Mesenteric fat pad (tissue), 1 donor: ENCODE measurements around the gene CACNA1D. TPM values are rescaled to one million over a fixed set of nuclear protein-coding genes. Genes with fewer than 3 reads are reported as not detected.

Source experiments
- DNase-seq: peaks from one replicate; pipeline ENCODE4 v3.0.0-alpha.2; 2020; ENCODE audit warnings: low spot score
- total RNA-seq: library from RNA; stranded (reverse); fragmentation: NEBNext Ultra II Directional; extraction: Animal tissue kit (Norgen Biotek cat#: 25700); gene quantifications from one replicate; pipeline ENCODE4 v1.2.1, GENCODE V29; 2021
- donor health status: DM: yes; HTN: yes; CAD: no.

CACNA1D gene
- total RNA-seq, 1 donor from 2014 or later: 0.45 TPM

DNA sequence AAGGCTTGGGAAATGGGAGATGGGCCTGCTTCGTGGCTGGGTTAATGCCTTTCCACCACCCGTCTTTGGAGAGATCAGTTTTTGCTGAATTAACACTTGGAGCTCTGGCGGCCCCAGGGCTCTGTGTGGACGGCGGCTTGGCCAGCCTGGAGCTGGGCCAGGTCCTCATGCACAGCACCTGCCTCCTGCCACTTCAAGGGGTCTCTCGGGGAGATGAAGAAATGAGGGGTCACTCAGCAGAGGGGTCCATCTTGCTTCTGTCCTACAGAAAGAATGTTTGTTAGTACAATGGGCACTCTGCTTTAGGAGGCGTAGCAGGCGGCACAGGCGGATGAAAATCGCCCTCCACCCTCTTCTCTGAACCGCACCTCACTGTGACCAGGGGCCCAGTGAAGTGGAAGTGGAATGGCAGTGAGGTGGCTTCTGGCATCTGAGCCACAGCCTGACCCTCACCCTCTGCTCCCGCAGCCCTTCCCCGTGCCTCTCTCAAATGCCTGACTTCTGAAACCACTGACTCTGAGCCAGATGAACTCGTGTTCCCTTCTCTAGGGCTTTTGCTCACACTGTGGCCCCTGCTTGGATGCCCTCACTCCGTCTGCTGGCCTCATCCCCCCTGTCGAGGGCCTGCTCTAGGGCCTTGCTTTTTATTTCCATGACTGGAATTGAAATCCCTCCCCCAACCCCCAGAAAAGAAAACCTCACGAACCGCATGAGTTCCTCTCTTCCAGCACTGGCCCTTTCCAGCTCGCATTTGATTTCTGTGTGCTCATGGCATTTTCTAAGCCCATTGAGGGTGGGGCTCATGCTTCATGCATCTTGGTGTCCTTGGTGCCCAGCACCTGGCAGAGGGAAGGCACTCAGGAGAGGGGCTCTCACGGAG, 309.6 kb downstream of the CACNA1D start:
- peak; percentile 47 for DNase-seq

DNA sequence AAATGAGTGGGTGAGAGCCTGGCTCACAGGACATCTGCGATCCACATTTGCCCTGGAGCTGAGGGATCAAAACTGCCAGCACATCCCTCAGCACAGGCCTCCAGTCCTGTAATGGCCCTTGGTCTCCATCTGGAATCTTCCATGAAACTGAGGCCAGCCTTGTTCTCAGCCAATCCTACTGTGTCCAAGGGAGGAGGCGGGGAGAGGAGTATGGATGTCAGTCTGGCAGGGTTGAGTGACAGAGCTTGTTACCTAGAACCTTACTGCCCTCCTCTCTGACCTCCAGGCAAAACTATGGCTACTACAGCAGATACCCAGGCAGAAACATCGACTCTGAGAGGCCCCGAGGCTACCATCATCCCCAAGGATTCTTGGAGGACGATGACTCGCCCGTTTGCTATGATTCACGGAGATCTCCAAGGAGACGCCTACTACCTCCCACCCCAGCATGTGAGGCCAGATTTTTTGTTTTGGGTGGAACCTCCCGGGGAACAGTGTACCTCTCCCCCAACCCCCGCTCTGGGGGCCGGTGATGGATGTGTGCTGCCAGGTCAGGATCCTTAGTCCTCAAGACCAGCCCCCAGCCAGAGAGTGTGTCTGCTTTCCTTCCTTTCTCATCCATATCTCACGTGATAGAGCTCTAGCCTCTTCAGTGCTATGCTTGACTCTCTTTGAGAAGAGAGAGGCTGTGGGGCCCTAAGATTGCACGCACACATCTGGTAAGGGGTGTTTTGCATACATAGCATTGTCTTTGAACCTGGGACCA, 310.5 kb downstream of the CACNA1D start:
- DNase-seq: peak; percentile 72

DNA sequence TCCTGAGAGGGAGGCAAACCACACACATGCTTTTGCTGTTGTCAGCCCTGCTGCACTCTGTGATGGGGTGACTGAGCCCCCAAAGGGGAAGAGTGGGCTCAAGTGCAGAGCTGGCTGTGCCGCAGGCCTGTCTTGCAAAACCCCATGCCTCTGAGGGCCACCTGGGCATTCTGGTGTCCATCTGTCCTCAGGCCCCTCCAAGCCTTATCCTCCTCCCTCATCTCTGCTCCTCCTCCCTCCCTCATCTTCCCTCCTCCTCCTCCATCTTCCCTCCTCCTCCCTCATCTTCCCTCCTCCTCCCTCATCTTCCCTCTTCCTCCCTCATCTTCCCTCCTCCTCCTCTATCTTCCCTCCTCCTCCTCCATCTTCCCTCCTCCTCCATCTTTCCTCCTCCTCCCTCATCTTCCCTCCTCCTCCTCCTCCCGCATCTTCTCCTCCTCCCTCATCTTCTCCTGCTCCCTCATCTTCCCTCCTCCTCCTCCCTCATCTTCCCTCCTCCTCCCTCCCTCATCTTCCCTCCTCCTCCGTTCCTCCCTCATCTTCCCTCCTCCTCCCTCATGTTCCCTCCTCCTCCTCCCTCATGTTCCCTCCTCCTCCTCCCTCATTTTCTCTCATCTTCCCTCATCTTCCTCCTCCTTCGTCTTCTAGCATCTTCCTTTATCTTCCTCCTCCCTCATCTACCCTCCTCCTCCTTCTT, 311.2 kb downstream of the CACNA1D start:
- peak; percentile 60 for DNase-seq

DNA sequence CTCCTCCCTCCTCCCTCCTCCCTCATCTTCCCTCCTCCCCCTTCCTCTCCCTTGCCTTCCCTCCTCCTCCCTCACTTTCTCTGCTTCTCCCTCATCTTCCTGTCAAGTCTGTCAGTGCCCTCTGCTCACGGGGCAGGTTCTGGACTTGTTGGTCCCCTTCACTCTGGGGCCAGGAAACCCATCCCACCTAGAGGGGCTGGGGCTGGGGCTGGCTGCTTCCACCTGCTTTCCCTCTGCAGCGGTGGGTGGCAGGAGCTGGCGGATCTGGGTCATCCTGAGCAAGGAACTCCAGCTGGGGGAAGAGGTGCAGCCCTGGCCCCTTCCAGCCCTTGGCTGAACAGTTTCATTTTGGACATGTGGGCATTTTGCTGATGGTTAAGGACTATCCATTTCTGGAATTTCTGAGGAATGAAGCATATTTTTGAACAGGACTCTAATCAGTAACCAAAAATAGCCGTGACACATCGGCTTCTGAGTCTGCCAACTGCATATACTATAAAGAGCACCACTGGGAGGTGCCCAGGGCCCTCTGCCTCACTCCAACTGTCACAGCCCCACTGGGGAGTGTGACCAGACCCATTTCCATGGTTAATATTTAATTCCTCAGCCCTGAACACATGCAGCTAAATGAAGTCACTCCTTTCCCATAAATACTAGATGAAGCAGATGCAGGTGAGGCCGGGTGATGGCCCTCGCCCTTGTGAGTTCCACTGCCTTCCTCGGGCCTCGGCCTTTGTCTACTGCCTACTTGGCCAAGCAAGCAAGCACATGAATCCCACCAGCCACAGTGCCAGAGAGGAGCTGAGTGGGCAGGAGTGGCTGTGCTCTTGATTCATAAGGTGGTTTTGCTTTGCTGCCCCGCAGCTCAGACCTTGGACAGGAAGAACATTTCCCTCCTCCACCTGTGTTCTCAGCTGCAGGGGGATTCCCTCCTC, 312.0 kb downstream of the CACNA1D start:
- DNase-seq: peak; percentile 83

DNA sequence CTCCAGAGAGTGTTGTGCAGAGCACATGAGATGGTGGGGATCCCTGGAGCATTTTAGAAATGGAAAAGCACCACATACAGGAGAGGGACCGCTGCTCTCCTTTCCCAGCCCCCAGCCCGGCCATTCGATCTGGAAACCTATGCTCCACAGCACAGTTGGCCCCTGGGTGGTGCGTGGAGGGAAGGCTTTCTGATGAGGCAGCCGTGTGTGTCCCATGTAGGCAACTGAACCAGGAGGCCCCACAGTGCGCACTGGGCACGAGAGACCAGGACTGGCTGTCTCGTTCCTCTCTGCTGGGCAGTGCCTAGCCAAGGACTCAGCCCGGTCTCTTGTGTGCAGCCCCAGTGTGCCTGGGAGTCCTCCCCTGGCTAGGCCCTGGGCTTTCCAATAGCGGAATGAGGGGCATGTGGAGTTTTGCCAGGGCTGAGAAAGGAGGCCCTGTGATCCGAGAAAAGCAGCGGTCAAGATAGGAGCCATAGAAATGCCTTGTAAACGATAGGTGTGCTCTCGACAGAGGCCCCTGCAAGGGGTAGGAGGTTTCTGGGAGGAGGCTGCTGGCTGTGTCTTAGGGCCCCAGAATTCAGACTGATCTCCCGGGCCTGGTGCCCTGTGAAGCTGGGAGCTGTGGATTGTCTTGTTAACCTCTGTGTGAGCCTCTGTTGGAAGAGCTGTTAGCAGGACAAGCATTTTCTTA, 312.9 kb downstream of the CACNA1D start:
- no peak for DNase-seq

DNA sequence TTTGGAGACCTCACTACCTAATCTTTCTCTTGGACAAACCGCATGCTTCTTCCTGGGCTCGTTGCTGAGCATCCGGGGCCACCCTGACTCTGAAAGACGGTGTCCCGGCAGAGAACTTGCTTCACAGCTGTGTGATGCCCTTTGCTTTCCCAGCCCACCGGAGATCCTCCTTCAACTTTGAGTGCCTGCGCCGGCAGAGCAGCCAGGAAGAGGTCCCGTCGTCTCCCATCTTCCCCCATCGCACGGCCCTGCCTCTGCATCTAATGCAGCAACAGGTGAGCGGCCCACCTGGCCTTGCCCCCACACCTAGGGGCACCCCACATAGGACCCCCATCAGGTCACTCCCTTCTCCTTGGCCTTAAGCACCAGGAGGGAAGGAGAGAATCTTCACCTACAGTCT, 314.1 kb downstream of the CACNA1D start:
- DNase-seq: peak; percentile 83

DNA sequence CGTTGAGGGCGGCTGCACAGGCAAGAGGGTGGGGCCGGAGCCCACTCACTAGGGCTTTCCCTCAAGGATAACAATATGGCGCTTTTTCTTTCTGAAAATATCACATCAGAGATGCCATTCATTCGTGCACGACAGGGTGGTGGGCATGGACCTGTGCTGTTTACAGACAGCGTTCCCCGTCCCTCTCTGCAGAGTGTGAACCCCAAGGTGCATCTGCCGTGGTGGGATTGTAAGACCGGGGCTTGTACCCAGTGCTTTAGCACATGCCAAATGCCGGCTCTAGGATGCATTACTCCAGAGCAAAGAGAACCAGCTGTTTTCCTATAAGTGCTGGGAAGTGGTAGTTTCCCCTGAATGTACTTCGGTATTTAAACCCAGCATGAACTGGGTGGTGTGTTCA, 314.9 kb downstream of the CACNA1D start:
- DNase-seq: no peak

DNA sequence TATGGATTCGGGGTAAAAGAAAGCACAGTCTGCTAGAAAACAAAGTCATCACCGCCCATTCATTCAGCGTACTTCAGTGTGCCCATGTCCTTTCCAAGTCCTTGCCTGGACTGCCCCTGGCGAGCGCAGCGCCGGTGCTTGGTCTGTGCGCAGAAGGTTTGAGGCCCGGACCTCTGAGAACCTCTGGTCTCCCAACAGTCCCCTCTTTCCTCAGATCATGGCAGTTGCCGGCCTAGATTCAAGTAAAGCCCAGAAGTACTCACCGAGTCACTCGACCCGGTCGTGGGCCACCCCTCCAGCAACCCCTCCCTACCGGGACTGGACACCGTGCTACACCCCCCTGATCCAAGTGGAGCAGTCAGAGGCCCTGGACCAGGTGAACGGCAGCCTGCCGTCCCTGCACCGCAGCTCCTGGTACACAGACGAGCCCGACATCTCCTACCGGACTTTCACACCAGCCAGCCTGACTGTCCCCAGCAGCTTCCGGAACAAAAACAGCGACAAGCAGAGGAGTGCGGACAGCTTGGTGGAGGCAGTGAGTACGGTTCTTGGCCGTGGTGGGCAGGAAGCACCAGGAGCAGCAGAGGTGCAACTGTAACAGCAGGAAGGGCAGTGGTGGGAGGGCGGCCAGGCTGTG, 315.5 kb downstream of the CACNA1D start:
- DNase-seq: no peak

DNA sequence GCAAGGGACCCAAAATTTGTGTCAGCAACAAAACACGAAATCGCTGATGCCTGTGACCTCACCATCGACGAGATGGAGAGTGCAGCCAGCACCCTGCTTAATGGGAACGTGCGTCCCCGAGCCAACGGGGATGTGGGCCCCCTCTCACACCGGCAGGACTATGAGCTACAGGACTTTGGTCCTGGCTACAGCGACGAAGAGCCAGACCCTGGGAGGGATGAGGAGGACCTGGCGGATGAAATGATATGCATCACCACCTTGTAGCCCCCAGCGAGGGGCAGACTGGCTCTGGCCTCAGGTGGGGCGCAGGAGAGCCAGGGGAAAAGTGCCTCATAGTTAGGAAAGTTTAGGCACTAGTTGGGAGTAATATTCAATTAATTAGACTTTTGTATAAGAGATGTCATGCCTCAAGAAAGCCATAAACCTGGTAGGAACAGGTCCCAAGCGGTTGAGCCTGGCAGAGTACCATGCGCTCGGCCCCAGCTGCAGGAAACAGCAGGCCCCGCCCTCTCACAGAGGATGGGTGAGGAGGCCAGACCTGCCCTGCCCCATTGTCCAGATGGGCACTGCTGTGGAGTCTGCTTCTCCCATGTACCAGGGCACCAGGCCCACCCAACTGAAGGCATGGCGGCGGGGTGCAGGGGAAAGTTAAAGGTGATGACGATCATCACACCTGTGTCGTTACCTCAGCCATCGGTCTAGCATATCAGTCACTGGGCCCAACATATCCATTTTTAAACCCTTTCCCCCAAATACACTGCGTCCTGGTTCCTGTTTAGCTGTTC, 316.9 kb downstream of the CACNA1D start:
- no peak for DNase-seq

DNA sequence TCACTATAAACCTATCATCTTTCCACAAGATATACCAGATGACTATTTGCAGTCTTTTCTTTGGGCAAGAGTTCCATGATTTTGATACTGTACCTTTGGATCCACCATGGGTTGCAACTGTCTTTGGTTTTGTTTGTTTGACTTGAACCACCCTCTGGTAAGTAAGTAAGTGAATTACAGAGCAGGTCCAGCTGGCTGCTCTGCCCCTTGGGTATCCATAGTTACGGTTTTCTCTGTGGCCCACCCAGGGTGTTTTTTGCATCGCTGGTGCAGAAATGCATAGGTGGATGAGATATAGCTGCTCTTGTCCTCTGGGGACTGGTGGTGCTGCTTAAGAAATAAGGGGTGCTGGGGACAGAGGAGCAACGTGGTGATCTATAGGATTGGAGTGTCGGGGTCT, 318.0 kb downstream of the CACNA1D start:
- no peak for DNase-seq

DNA sequence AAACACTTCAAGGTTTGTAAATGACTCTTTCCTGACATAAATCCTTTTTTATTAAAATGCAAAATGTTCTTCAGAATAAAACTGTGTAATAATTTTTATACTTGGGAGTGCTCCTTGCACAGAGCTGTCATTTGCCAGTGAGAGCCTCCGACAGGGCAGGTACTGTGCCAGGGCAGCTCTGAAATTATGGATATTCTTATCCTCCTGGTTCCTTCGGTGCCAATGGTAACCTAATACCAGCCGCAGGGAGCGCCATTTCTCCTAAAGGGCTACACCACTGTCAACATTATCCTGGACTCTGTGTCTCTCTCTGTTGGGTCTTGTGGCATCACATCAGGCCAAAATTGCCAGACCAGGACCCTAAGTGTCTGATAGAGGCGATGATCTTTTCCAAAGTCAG, 318.8 kb downstream of the CACNA1D start:
- DNase-seq: peak; percentile 24

DNA sequence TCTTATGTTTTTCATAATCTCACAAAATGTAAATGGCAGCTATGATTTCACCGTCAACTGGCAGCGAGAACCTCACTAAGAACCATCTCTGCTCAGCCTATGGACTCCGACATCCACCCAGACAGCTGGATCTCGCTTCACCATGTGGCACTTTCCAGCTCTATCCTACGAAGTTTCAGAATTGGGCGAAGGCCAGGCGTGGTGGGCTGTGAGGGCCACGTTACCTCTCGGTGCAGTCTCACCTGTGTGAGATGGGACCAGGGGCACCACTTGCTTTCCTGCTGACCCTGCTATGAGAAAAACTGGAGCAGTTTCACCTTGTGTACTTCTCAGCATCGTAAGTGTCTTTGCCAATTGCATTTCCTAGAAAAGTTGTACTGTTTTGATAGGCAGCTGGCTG, 319.5 kb downstream of the CACNA1D start:
- peak; percentile 37 for DNase-seq

DNA sequence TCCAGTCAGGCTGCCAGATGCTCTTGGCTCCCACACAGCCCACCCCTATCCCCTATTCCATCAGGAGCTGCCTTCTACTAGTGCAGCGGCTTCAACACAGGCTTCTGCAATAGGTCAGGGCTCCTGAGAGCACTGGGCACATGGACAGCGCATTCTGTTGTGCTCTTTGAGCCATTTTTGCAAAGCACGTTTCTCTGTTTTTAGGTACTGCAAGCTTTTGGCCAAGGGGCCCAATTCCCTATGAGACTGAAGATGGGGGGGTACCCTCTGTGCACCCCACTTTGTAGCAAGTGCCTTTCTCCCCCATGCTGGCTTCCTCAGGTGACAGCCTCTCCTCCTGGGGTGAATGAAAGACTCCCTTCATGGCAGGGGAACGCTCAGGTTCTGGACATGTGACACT, 320.7 kb downstream of the CACNA1D start:
- no peak for DNase-seq

DNA sequence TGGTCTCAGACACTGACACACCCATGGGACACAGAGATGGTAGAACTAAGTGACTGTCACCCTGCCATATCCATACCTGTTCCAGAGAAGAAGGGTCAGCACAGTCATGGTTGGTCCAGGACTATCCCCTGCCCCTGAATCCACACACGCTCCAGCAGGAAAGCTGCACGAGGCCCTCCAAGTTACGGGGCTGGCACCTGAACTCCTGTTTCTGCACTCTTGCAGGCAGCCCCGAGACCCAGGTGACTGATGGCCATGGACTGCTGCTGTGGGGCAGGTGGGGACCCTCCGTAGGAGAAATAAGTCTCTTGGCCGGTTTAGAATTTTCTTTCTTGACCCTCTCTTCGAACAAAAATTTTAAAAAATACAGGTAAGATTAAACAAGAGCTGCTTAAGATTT, 321.2 kb downstream of the CACNA1D start:
- no peak for DNase-seq

DNA sequence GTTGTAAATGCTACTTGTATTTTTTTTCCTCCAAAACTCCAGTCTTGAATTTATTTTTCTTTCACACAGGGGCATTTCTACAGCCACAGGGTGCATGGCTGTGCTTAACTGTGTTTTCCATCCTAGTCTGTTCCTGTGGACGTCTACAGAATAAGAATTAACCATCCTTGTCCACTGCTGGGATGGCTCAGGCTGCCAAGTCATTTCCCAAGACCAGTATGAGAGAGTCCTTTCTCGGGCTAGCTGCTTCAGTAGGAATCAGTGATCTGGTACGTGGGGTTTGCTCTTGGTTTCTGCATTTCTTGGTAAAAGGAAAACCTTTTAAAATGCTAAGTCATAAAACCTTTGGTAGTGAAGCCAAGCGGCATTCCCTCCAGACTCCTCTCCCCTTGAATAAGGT, 322.0 kb downstream of the CACNA1D start:
- no peak for DNase-seq

DNA sequence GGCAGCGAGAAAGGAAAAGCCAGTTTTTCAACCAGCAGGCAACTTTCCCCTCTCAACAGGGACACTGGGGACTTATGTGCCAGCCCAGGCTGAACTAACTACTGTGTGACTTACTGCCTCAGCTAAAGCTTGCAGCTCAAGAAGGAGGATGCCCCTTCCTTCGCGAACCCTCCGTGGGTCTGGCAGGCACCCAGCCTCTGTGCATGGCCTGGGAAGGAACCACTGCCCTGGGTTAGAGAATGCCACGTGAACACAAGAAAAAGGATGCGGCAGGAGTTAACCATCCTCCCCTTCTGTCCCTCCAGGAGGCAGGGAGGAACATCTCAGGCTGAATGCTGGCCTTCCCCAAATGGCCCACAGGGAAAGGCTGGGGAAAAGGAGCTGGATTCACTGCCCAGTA, 322.8 kb downstream of the CACNA1D start:
- DNase-seq: no peak

DNA sequence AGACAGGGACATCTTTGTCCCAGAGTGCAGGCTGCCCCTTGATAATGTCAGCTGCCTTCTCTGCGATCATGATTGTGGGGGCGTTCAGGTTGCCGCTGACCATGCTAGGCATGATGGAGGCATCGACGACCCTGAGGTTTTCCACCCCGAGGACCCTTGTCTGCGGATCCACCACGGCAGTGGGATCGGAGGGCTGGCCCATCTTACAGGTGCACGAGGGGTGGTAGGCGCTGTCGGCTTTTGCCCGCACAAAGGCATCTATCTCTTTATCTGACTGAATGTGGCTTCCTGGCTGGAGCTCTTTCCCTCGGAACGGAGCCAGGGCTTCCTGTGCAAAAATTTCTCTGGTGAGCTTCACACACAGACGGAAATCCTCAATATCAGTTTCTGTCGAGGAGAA, 323.4 kb downstream of the CACNA1D start:
- DNase-seq: no peak

DNA sequence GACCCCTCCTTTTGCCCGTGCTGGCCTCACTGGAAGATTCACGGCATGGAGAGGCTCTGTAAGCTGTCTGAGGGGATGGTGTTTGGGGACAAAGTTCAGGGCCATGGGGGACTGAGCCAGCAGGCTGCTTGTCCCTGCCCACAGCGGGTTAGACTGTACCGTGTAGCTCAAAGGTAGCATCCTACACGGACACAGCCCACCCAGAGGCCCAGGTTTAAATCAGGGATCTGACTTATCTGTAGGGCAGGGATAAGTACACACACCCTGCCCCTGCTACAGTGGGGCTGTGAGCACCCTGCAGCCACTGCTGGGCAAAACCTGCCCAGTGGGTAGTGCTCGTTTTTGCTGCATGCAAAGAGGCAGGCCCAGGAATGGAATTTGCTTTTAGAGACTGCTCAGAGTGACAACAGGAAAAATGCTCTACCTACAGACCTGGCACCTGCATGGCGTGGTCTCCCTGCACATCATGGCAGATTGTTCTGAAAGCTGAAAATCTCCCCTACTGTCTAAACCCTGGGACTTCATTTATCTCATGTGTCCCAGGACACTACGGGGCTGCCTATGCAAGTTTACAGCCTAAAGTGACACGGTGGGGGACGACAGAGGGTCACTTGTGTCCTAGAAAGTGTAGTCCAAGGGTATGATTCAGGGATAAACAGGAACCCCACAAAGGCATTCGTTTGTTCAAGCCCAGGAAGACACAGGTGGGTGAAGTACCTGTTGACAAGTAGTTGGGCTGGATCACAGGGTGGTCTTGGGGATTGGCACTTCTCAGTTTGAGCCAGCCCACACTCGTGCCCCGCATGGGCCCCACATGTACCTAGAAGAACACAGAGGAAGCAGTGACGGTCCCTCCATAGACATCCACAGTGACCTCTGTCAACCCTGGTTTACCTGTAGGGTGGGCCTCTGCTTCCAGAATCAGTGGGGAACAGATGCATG, 324.1 kb downstream of the CACNA1D start:
- no peak for DNase-seq
